ENCODE results near the gene CDK19. TPM values are rescaled to one million over a fixed set of nuclear protein-coding genes. Genes with fewer than 3 reads are reported as not detected.

The CDK19 gene
- total and polyA plus RNA-seq, 10 of the 15 experiments (the other 5 are each of a cell fraction or from before 2014, with no cell fraction given) = 4.6 to 21.4 (median 12.4) TPM

DNA sequence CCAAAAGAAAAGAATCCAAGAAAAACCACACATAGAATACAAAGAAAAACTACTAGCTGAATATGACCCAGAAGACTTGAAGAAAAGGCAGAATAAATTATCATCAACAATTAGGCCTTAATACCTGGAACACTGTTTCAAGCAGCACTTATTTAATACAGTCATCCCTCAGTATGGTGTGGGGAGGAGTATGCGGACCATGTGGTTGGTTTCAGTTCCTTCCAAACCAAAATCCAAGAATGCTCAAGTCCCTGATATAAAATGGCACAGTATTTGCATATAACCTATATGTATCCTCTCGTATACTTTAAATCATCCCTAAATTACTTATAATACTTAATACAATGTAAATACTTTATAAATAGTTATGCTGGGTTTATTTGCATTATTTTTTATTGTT lies 16.1 kb downstream of the CDK19 start (continued):
- TF ChIP-seq, protein P1, sequence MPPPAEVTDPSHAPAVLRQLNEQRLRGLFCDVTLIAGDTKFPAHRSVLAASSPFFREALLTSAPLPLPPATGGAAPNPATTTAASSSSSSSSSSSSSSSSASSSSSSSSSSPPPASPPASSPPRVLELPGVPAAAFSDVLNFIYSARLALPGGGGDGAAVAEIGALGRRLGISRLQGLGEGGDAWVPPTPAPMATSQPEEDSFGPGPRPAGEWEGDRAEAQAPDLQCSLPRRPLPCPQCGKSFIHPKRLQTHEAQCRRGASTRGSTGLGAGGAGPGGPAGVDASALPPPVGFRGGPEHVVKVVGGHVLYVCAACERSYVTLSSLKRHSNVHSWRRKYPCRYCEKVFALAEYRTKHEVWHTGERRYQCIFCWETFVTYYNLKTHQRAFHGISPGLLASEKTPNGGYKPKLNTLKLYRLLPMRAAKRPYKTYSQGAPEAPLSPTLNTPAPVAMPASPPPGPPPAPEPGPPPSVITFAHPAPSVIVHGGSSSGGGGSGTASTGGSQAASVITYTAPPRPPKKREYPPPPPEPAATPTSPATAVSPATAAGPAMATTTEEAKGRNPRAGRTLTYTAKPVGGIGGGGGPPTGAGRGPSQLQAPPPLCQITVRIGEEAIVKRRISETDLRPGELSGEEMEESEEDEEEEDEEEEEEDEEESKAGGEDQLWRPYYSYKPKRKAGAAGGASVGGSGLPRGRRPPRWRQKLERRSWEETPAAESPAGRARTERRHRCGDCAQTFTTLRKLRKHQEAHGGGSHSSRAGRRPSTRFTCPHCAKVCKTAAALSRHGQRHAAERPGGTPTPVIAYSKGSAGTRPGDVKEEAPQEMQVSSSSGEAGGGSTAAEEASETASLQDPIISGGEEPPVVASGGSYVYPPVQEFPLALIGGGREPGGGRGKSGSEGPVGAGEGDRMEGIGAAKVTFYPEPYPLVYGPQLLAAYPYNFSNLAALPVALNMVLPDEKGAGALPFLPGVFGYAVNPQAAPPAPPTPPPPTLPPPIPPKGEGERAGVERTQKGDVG (CRISPR knock-in tag; IDR thresholded peaks at IDR 0.05) = no peak
- no peak for TF ChIP-seq ZNF274 (IDR thresholded peaks at IDR 0.05; ENCODE audit: insufficient read depth, insufficient read length)

DNA sequence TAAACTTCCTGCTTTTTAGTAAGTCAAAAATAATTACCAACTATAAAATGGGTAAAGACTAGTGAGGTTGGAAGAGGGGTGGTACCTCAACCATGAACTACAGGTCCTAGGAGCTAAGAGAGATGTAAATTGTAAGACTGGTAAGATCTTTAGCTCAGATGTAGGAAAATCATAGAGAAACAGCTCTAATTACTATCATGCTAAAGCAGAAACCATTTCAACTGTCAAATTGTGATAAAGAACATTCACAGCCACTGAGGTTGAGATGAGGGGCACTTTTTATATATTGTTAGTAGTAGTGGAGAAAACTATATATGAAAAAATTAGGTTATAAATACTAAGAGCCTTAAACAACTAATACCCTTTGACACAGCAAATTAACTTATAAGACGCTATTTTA lies 20.0 kb downstream of the CDK19 start:
- H3K27ac ChIP-seq (ENCODE audit: control insufficient read depth, insufficient read depth) = no peak overlapping the region
- SMC1A ChIA-PET (ENCODE audit: uncharacterized antibody, unreplicated experiment) = no interaction called here
- RAD21 ChIA-PET (ENCODE audit: unreplicated experiment) = no interaction called here
- no peaks in the 10 kb centered on the region for H3K36me3 ChIP-seq (ENCODE audit: control insufficient read depth in 2 of 2, insufficient read depth in 2 of 2, low read length in 1 of 2)
- in situ Hi-C loops (cut with MboI) = no loop called here
- BruUV-seq (replicated peaks) = no TSS peak
- CTCF ChIA-PET = no interaction called here
- WGBS (ENCODE audit: insufficient coverage, insufficient replicate concordance, low lambda C conversion rate, missing lambda C conversion rate) = 89% methylated on average over 1 of the region's 1 CpG
- H3K4me1 ChIP-seq (ENCODE audit: control insufficient read depth, insufficient read depth, low read length) = no peaks in the 10 kb centered on the region
- intact Hi-C loops (cut with micrococcal nuclease; ENCODE audit: unreplicated experiment) = no loop called here
- H3K9me3 ChIP-seq (replicated peaks; ENCODE audit: control insufficient read depth, insufficient read depth, low read length) = no peaks in the 10 kb centered on the region
- FAIRE-seq = no peak
- POLR2A ChIA-PET = no interaction called here
- no peak overlapping the region for H2AFZ ChIP-seq (ENCODE audit: control insufficient read depth, low read depth, low read length)
- peaks cover 16% of the 10 kb centered on the region for H3K79me2 ChIP-seq (ENCODE audit: control insufficient read depth, insufficient read depth, low read length)
- H3K9ac ChIP-seq (ENCODE audit: control insufficient read depth, insufficient read depth, low read length) = no peak overlapping the region
- H4K20me1 ChIP-seq (ENCODE audit: control insufficient read depth, insufficient read depth) = no peaks in the 10 kb centered on the region
- no peak overlapping the region for H3K4me3 ChIP-seq
- no peaks in the 10 kb centered on the region for H3K27me3 ChIP-seq (replicated peaks in 1 of 2; ENCODE audit: control insufficient read depth in 2 of 2, insufficient read depth in 2 of 2, low read length in 1 of 2)
- H3K4me2 ChIP-seq (ENCODE audit: control insufficient read depth, insufficient read depth) = no peak overlapping the region
- DNase-seq (ENCODE audit: low read depth, low spot score) = no peak
- ATAC-seq = no peak
- TF ChIP-seq FOXK2 (IDR thresholded peaks at IDR 0.05) (no peak), GABPA (IDR thresholded peaks at IDR 0.05; ENCODE audit: low read depth) (no peak), CEBPB (IDR thresholded peaks at IDR 0.05; ENCODE audit: borderline replicate concordance in 1 of 2, low read depth in 2 of 2, low read length in 2 of 2) (no peak)
- TF ChIP-seq, protein P2, sequence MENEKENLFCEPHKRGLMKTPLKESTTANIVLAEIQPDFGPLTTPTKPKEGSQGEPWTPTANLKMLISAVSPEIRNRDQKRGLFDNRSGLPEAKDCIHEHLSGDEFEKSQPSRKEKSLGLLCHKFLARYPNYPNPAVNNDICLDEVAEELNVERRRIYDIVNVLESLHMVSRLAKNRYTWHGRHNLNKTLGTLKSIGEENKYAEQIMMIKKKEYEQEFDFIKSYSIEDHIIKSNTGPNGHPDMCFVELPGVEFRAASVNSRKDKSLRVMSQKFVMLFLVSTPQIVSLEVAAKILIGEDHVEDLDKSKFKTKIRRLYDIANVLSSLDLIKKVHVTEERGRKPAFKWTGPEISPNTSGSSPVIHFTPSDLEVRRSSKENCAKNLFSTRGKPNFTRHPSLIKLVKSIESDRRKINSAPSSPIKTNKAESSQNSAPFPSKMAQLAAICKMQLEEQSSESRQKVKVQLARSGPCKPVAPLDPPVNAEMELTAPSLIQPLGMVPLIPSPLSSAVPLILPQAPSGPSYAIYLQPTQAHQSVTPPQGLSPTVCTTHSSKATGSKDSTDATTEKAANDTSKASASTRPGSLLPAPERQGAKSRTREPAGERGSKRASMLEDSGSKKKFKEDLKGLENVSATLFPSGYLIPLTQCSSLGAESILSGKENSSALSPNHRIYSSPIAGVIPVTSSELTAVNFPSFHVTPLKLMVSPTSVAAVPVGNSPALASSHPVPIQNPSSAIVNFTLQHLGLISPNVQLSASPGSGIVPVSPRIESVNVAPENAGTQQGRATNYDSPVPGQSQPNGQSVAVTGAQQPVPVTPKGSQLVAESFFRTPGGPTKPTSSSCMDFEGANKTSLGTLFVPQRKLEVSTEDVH (IDR thresholded peaks at IDR 0.05; ENCODE audit: low read depth, partially characterized antibody) = no peak
- TF ChIP-seq, protein P3, sequence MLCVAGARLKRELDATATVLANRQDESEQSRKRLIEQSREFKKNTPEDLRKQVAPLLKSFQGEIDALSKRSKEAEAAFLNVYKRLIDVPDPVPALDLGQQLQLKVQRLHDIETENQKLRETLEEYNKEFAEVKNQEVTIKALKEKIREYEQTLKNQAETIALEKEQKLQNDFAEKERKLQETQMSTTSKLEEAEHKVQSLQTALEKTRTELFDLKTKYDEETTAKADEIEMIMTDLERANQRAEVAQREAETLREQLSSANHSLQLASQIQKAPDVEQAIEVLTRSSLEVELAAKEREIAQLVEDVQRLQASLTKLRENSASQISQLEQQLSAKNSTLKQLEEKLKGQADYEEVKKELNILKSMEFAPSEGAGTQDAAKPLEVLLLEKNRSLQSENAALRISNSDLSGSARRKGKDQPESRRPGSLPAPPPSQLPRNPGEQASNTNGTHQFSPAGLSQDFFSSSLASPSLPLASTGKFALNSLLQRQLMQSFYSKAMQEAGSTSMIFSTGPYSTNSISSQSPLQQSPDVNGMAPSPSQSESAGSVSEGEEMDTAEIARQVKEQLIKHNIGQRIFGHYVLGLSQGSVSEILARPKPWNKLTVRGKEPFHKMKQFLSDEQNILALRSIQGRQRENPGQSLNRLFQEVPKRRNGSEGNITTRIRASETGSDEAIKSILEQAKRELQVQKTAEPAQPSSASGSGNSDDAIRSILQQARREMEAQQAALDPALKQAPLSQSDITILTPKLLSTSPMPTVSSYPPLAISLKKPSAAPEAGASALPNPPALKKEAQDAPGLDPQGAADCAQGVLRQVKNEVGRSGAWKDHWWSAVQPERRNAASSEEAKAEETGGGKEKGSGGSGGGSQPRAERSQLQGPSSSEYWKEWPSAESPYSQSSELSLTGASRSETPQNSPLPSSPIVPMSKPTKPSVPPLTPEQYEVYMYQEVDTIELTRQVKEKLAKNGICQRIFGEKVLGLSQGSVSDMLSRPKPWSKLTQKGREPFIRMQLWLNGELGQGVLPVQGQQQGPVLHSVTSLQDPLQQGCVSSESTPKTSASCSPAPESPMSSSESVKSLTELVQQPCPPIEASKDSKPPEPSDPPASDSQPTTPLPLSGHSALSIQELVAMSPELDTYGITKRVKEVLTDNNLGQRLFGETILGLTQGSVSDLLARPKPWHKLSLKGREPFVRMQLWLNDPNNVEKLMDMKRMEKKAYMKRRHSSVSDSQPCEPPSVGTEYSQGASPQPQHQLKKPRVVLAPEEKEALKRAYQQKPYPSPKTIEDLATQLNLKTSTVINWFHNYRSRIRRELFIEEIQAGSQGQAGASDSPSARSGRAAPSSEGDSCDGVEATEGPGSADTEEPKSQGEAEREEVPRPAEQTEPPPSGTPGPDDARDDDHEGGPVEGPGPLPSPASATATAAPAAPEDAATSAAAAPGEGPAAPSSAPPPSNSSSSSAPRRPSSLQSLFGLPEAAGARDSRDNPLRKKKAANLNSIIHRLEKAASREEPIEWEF (IDR thresholded peaks at IDR 0.05; ENCODE audit: insufficient replicate concordance, low read depth, low read length) = no peak

All from GM12878 (cell line).